GM18499 (cell line): ENCODE results near the gene RNPS1.

Experiments
- ATAC-seq: cut with Tn5 transposase; IDR thresholded peaks from one replicate; pipeline ENCODE4 v1.9.1; 2021; ENCODE audit warnings: moderate number of reproducible peaks; ENCODE audit not compliant: insufficient read depth, unreplicated experiment

Gene RNPS1

DNA sequence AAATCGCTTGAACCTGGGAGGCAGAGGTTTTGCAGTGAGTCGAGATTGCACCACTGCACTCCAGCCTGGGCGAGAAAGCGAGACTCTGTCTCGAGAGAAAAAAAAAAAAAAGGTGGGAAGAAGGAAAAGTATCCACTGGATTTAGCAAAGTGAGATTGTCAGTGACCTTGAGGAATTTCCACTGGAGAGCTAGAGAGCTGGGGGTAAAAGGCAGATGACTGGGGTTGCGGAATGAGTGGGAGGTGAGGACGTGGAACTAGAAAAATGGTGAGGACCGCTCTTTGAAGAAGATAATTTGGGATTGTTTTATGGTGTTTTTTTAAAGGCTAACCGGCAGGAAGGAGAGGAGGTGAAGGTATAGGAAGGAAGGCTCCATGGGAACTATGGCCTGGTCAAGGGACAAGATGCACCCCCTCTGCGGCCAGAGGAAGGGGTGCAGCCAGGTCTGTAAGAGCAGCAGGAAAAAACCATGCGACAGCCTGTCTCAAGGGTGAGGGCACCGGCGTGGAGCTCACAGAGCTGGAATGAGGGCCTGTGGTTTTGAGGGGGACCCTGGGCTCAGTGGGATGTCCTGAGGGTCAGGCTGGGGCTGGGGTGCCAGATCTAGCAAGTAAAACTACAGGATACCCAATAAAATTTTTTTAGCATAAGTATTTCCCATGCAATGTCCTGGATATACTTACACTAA, 63.4 kb downstream of the RNPS1 start:
- ATAC-seq, result no peak
